ENCODE results near the gene ERCC8. TPM values are rescaled to one million over a fixed set of nuclear protein-coding genes. Genes with fewer than 3 reads are reported as not detected.

The ERCC8 gene
- total and polyA plus RNA-seq, 2 of the 8 experiments (the other 6 are each of a cell fraction or from before 2014, with no cell fraction given) = 17.3 TPM

GRCh38 chr5:60829490-60830266, 115.2 kb downstream of the ERCC8 start:
- no peaks in the 10 kb centered on the region for H3K4me1 ChIP-seq (replicated peaks in 1 of 4; ENCODE audit: control insufficient read depth in 3 of 4, insufficient read depth in 4 of 4, low read length in 3 of 4)
- H2BK120ac ChIP-seq (replicated peaks; ENCODE audit: low read depth, low read length) = no peak overlapping the region
- no peak overlapping the region for H2BK12ac ChIP-seq (ENCODE audit: low read depth, low read length)
- no peak overlapping the region for H3K4me3 ChIP-seq (ENCODE audit: extremely low read depth in 1 of 4, insufficient read depth in 2 of 4, low read depth in 3 of 4, low read length in 4 of 4)
- TF ChIP-seq CHD2 (IDR thresholded peaks at IDR 0.05; ENCODE audit: low read length) (no peak), CREB1 (IDR thresholded peaks at IDR 0.05) (no peak), EGR1 (IDR thresholded peaks at IDR 0.05; ENCODE audit: borderline replicate concordance, low read depth, low read length) (no peak), CHD1 (IDR thresholded peaks at IDR 0.05; ENCODE audit: low read depth, low read length) (no peak)
- CTCF ChIA-PET (ENCODE audit: partially characterized antibody) = no interaction called here
- no peak overlapping the region for H3K4me2 ChIP-seq (ENCODE audit: insufficient read depth in 1 of 2, low read depth in 2 of 2, low read length in 2 of 2)
- H3K79me1 ChIP-seq (ENCODE audit: low read depth, low read length) = no peaks in the 10 kb centered on the region; the same call in 1 of the 2 replicates
- no peaks in the 10 kb centered on the region for H3K79me2 ChIP-seq (ENCODE audit: control insufficient read depth in 1 of 2, insufficient read depth in 2 of 2, low read length in 2 of 2)
- H3K56ac ChIP-seq (replicated peaks; ENCODE audit: insufficient read length, low read depth, low read length) = no peak overlapping the region
- DNase-seq (ENCODE audit: low read depth in 1 of 2, low spot score in 2 of 2) (no peak), FAIRE-seq (no peak)
- no peak overlapping the region for H4K5ac ChIP-seq (ENCODE audit: insufficient read length, low read depth, low read length)
- no peak overlapping the region for H2AFZ ChIP-seq (ENCODE audit: low read length)
- H4K20me1 ChIP-seq (replicated peaks in 1 of 2; ENCODE audit: control insufficient read depth in 1 of 2, insufficient read depth in 2 of 2, low read length in 2 of 2) = no peaks in the 10 kb centered on the region
- POLR2A ChIA-PET (ENCODE audit: partially characterized antibody) = interaction anchor here (1.9 kb wide), 1 partner anchor 9 kb away, joined by 5 read pairs; no protein-coding TSS in a partner anchor
- no peaks in the 10 kb centered on the region for H3K36me3 ChIP-seq (ENCODE audit: control insufficient read depth in 2 of 4, insufficient read depth in 4 of 4, low read length in 3 of 4)
- H3K23ac ChIP-seq (ENCODE audit: insufficient read length) = no peak overlapping the region
- H3K9me3 ChIP-seq (ENCODE audit: insufficient read depth in 2 of 2, low read depth in 1 of 2, low read length in 1 of 2) = no peaks in the 10 kb centered on the region
- H3K9ac ChIP-seq (replicated peaks in 1 of 4; ENCODE audit: extremely low read depth in 1 of 4, low read depth in 3 of 4, low read length in 3 of 4) = peak overlapping the region in 1 of 4 experiments; percentile 34; a peak in 1 of 7 replicates
- no peaks in the 10 kb centered on the region; the same call in 1 of the 2 replicates for H3K23me2 ChIP-seq (ENCODE audit: low read depth, low read length)
- 93% methylated on average over 2 of the region's 2 CpGs; no CpG with 5 or more reads in 1 of the 2 experiments for WGBS, 2 experiments (ENCODE audit: extremely low coverage in 1 of 2, insufficient coverage in 1 of 2, insufficient read length in 1 of 2, insufficient replicate concordance in 2 of 2, low coverage in 1 of 2, low lambda C conversion rate in 2 of 2, missing lambda C conversion rate in 1 of 2)
- H2BK20ac ChIP-seq (ENCODE audit: low read length) = no peak overlapping the region
- no peak overlapping the region for H2BK5ac ChIP-seq (ENCODE audit: low read depth, low read length)
- H3K18ac ChIP-seq (ENCODE audit: extremely low read depth, low read length) = no peak overlapping the region
- H2BK15ac ChIP-seq (ENCODE audit: low read length) = no peak overlapping the region
- H4K8ac ChIP-seq (ENCODE audit: extremely low read depth, insufficient read depth, low read length) = no peak overlapping the region
- H4K91ac ChIP-seq (replicated peaks; ENCODE audit: insufficient read length, low read length) = no peak overlapping the region
- no peak overlapping the region for H3K14ac ChIP-seq (ENCODE audit: insufficient read length)
- no peak overlapping the region for H3K27ac ChIP-seq (ENCODE audit: low read depth, low read length)
- no peaks in the 10 kb centered on the region for H3K27me3 ChIP-seq (replicated peaks in 1 of 4; ENCODE audit: control insufficient read depth in 3 of 4, extremely low read depth in 1 of 4, insufficient read depth in 3 of 4, low read length in 3 of 4)
- no peak overlapping the region for H2AK5ac ChIP-seq (ENCODE audit: low read depth, low read length)
- H3K4ac ChIP-seq (replicated peaks; ENCODE audit: insufficient read length, low read depth, low read length) = no peak overlapping the region
